Cardiac fibroblast (primary cell): ENCODE measurements around the gene RWDD1.

ENCODE experiments used
- DNase-seq, 2 donors: peaks; one replicate each; pipeline versions ENCODE4 v3.0.0 to v3.0.0-alpha.2; 2010; ENCODE audit warnings: low read depth in 2 of 2
- H3K4me3 ChIP-seq, 2 donors: replicated peaks in 1 of 2; 1 replicate in 1 of 2; 2 replicates in 1 of 2; pipeline ENCODE4 v1.5.1; 2011; ENCODE audit warnings: low read depth in 2 of 2, low read length in 2 of 2, mild to moderate bottlenecking in 2 of 2, moderate library complexity in 1 of 2
- CTCF ChIP-seq: IDR thresholded peaks from one replicate; pipeline ENCODE4 v1.5.1; 2011; ENCODE audit warnings: low read depth, mild to moderate bottlenecking, low read length, inconsistent platforms

Gene RWDD1

GRCh38 chr6:116564921-116565872, 6.1 kb upstream of the RWDD1 start:
- no peak for TF ChIP-seq CTCF
- peak overlapping the region in 1 of 2 donors; percentile 9 for H3K4me3 ChIP-seq
- peak in 1 of 2 donors; percentile 20 for DNase-seq

GRCh38 chr6:116568111-116568510, 3.2 kb upstream of the RWDD1 start:
- no peak for DNase-seq
- H3K4me3 ChIP-seq = no peak overlapping the region
- no peak for TF ChIP-seq CTCF

GRCh38 chr6:116568821-116569755, 2.2 kb upstream of the RWDD1 start:
- TF ChIP-seq CTCF = no peak
- no peak for DNase-seq
- no peak overlapping the region for H3K4me3 ChIP-seq

- DNase-seq = no peak
- peak overlapping the region; percentile 79 to 83 for H3K4me3 ChIP-seq
- no peak for TF ChIP-seq CTCF
Observed at GRCh38 chr6:116571683-116572000, 338 bp downstream of the RWDD1 start.

- H3K4me3 ChIP-seq = peak overlapping the region; percentile 79 to 83
- no peak for TF ChIP-seq CTCF
- DNase-seq = peak; percentile 45 to 46
Observed at GRCh38 chr6:116572162-116572561, 858 bp downstream of the RWDD1 start.

GRCh38 chr6:116575227-116575626, 3.9 kb downstream of the RWDD1 start:
- no peak for DNase-seq
- TF ChIP-seq CTCF = no peak
- H3K4me3 ChIP-seq = no peak overlapping the region
